Measurements from ENCODE around the gene LTBP1.

LTBP1 gene

DNA sequence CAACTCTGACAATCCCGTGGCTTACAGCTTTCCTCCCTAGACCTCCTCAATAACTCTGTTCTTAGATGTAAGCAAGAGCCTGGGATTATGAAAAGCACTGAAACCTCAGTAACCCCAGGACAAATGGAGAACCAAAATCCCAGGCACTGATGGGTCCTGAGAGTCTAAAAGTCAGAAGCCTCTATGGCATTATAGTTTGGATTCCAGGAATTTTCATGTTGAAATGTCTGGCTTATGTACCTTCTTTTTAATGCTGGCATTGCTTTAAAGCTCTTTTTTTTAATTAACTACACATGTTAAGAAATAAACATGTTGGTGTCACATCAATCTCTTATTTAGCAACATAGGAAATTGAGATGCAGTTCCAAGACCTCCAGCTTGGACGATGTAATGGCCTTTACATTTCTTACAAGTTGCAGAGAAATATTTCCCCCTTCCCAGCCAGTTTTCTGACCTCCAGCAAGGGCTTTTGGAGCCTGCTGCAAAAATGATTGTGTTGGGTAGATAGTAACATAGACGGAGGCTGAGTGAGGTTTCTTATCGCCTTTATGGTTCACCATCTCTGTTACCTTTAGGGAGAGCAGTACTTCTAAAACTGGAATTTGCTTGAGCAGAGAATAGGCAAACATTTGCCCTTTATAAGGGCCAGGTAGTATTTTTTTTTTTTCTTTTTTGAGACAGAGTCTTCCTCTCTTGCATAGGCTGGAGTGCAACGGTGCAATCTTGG is 444.9 kb downstream of the LTBP1 start:
- DNase-seq: no peak

DNA sequence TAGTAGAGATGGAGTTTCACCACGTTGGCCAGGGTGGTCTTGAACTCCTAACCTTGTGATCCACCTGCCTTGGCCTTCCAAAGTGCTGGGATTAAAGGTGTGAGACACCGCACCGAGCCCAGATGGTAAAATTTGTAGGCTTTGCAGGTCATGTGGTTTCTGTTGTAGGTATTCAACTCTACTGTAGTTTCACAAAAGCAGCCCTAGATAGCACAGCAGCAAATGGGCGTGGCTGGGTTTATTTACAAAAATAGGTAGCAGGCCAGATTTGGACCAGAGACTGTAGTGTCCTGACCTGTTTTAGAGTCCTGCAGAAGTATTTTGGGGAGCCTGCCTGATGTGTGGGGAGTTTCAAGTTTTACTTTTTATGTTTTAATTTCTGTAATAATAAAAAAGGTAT is 445.6 kb downstream of the LTBP1 start:
- no peak for DNase-seq

DNA sequence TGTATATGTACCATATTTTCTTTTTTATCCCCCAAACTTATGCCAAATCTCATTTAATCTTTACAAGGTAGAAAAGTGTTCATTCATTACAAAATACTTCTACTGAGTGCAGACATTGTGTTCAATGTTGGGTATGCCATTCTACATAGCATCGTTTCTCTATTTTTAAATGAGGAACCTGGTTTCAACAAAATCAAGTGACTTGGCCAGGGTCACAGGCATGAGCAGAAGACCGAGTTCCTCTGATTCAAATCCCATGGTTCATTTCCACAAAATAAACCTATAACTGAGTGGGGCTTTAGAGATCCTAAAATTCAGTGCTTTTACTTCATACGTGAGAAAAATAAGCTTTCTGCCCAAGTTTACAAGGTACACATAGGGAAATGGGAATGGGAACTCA is 448.3 kb downstream of the LTBP1 start:
- DNase-seq: no peak

DNA sequence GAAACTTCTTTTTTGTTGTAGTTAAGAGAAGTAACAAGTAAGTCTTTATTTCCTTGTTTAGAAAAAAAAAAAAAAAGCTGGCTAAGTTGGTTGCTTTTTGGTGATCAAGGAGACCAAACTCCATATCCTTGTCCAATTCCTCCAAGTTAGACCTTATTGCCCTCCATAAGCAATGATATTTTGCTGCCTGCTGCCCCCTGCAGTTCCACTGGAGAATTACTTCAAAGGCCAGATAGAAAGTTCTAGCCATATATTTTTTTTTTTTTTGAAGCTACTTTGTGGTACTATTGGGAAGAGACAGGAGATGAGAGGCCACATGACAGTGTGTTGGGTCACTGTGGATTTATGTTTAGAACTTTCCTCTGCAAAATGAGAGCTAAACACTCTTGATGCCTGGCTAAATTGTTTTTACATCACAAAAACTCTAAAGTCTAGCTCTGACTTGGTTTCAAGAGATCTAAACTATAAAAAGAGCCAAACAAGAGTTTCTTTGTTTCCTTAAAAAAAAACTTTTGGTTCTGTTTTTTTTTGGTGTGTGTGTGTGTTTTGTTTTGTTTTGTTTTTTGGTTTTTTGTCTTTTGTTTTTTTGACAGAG is 449.0 kb downstream of the LTBP1 start:
- no peak for DNase-seq

DNA sequence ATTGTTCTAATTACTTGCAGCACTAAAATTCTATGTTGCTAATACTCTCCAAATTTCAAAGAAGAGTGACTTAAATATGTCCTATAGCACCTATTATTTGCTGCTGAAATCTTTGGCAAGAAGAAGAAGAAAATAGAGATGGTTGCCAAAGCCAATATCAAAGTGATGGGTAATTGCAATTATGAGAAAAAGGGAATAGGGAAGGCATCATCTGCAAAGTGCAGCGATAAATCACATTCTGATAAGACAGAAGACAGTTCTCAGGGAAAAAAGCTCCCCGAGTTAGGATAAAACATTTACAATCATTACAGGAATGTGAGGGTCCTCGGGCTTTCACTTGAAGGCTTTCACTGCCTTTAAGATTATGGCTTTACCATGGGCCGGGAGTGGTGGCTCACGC is 457.6 kb downstream of the LTBP1 start:
- DNase-seq: no peak

DNA sequence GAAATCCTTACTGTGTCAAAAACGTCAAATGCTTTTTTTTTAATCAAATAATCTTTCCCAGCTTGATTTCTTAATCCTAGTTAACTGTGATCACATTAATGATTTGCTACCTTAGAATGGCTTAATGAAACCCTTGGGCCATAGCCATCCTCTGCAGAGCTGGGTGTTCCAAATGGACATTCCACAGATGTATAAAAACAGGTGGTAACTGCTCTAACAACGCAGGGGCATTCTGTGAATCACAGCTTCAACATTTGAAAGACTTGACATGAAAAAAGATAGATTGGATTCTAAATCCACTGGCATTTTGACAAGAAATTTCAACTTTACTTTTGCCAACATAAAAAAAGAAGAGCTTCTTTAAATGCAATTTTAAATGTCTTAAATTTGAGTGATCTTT is 459.9 kb downstream of the LTBP1 start:
- no peak for DNase-seq

DNA sequence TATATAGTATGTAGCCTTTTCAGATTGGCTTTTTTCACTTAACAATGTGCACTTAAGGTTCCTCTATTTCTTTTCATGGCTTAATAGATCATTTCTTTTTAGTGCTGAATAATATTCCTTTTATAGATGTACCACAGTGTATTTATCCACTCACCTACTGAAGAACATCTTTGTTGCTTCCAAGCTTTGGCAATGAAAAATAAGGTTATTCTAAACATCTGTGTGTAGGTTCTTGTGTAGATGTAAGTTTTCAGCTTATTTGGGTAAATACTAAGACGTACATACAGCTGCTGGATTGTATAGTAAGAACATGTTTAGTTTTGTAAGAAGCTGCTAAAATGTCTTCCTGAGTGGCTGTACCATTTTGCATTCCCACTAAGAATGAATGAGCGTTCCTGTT is 461.4 kb downstream of the LTBP1 start:
- DNase-seq: no peak

DNA sequence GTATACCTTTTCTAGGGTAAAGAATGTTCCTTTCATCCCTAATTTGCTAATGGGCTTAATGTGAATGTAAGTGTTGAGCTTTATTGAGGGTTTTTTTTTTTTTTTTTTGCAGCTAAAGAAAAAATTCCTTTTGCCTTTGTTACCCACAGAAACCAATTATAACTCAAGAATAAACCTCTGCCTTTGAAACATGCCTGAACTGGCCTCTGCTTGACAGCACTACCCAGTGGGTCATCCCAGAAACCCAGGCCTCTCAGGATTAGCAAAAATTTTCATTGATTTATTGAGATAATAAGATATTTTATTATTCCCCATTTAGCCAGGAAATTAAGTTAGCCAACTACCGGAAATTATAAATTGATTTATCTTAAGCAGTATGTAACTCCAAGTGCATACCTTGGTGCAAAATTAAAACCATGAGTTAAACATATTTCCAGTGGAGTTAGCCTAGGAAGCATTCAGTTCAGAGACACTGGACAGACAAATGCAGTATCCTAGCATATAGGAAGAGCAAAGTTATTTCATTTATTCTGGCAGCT is 462.7 kb downstream of the LTBP1 start:
- DNase-seq: no peak

DNA sequence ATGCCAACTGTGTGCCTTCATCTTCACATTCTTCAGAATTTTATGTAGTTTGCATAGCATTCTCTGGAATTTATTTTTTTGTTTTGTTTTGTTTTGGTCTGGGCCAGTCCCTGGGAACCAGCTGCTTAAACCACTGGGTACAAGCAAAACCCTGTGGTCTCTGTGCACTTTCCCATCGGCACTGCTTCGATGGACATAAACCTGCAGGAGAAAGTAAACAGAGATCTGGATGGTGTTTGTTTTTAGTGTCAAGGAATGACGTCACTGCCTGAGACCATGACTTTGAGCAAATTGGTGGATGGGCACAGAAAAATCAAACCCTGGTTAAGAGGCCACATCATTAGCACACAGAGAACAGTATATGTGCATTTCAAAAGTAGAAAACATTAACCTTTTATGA is 465.0 kb downstream of the LTBP1 start:
- no peak for DNase-seq

DNA sequence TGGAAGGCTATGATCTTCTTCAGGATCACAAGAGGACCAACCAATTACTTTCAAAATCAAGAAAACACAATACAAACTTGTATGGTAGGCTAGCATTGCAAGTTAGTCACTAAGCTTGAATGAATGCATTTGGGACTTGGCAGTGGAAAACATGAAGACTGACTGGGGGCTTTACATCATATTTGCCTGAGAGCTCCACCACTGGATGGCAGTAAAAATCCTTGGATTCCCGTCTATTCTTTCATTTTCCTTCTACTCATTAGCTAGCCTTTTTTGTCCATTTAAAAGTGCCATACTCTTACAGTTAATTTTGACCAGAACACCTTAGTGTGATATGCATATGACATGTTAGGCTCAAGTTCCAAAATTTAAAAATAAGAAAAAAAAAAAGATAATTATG is 466.2 kb downstream of the LTBP1 start:
- no peak for DNase-seq

DNA sequence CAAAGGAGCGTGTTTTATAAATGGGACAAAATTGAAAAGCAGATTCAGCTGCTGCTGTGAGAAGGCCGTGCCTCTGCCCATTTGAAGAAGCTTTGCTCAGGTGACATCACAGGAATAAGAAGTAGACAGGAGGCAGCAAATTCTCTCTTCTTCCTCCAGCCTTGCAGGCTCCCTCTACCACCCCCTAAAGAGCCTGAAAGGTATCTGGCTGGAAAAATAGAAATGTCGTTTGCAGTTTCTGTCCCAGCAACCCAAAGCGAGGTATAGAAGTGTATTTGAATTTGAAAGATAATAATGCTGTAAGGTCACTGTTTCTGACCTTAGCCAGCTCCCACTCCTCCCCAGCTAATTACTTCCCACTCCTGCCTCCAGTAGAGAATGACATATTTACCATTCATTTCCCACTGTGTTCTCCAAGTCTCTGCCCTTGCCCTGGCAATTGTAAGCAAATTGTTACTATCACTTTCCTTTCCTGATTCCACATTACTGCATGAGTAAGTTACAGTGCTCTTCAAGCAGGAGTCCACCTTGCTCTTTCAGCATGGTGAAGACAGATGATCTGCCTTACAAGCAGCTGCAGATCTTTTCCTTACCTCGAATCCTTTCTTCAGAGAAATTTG is 472.9 kb downstream of the LTBP1 start:
- DNase-seq: no peak

DNA sequence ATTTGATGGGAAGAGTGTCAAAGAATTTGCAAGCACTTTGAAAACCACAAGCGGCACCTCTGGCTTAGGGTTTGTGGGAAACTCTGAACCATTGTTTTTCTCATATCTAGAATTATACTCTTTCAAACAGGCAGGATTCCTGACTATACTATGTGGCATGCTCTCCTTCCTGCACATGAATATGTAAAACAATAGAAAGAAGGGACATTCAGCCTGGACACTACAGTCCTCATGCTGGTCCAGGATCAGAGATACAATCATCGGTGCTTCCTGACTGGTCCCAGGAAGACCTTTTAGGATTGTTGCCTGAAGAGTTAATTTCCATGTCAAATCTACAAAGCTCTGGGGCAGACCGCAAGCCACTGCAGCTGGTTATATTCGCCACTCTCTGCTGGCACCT is 474.0 kb downstream of the LTBP1 start:
- DNase-seq: no peak

DNA sequence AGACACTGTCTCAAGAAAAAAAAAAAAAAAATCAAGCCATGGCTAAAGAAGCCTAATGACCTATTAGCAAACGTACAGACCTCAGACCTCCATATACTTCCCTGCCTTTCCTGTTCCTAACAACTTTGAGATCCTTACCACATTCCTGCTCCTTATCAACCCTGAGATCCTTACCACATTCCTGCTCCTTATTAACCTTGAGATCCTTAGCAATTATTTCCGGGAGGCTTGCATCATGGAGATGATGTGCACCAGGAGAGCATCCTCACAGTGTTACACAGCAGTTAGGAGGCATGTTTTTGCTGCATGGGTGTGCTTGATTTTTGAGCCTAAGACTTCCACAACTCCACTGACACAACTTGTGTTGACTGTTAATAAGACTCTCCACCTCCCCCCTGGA is 475.1 kb downstream of the LTBP1 start:
- no peak for DNase-seq

DNA sequence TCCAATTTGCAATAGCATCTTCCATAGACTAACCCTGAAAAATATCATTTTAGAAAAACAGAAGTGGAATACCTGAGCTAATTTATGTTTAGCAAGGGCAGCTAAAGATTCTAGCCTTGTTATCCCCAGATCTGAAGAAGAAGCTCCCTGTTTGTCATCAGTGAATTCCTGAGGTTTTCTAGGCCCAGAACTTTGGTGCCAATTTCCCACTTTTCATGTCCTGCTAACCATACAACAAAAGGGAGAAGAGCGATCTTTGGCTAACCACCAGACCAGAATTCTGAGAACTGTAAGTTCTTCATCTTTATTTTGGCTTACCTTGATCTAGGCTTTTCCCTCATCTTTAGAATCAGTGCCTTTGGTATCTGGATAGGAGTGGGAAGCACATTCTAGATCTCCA is 478.4 kb downstream of the LTBP1 start:
- no peak for DNase-seq

DNA sequence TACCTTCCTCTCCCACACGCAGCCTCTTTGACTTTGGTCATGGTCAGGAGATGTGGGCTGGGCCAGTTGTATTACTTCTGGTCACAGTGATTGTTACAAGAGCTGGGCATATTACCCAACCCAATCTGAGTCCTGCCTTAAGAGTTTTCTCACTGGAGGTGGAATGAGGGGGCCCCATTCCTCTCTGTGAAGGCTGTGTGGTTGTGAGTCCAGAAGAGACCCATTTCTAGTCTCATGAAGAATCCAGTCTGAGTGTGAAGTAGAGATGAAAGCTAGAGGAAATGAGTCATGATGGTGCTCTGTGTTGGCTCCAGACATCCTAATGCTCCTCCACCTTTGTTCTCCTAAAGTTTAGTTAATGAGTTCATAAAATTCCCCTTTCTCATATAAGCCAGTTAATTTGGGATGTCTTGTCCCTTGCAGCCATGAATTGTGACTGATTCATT is 478.9 kb downstream of the LTBP1 start:
- DNase-seq: no peak

DNA sequence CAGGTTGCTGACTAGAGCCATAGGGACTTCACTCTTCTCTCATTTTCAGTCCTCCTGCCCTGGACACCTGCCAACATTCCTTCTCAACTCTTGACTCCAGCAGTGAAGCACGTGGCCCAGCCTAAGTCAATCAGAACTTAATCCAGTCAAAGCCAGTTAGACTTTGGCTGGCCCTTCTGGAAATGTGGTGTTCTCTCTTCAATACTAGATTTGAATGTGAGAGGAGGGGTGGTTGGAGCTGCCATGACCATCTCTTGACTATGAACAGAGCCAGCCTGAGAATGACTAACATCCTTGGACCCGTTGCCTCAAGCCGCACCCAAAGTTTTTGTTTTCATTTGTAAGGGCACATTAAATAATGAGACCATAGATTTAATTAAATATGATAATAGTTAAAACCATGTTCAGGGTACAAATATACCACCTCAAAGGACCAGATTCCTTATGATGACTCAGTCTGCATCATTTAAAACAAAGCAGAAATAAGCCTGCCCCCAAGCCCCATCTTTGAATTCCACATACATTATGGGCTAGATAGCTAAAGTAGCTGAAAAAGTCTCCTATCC is 480.0 kb downstream of the LTBP1 start:
- DNase-seq: no peak

DNA sequence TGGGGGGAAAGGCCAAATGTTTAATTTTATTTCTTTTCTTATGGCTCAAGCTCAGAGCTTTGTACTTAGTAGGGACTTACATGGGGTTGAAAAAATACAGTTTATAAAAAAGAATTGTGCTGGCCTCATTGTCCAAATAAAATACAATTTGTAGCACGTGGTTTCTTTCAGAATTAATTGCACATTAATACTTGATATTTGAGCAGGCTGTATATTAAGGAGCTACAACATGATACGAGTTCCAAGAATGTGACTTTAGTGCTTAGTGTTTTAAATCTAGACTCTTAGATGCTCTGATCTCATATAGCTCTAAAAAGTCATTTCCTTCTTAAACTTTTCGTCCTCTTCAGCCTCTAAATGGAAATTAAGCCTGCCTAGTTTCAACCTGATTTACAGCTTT is 483.3 kb downstream of the LTBP1 start:
- no peak for DNase-seq

DNA sequence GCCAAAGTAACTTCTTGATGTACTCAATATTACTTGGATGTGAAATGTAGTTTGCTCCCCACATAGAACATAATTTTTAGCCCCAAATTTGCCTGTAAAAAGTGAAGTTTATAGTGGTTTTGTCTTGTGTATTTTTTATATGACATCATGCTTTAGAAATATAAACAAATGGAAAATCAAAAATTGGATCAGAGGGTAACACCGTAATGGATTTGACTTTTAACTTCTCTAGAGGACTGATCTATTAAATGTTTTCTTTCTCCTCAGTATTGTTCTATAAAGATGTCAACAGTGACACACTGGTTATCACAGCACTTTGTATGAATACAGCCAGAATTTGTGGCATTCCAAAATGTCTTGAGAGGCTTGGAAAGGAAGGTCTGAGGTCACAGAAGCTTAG is 484.1 kb downstream of the LTBP1 start:
- no peak for DNase-seq

DNA sequence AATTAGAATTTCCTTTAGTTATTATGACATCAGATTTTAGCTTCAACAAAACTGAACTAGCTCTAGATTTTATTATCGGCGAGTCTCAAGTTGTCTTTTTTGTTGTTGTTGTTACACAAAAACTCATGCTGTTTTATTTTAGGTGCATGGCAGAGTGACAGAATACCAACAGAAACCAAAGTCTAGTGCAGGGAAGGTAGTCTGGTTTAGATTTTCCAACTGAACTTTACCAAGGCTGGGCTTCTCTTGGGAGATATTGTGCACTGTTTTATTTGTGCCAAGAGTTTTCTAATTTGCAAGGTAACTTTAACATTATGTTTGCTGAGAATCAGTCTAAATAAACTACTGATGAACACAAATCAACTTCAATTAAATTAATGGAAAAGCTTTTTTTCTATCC is 486.1 kb downstream of the LTBP1 start:
- no peak for DNase-seq

DNA sequence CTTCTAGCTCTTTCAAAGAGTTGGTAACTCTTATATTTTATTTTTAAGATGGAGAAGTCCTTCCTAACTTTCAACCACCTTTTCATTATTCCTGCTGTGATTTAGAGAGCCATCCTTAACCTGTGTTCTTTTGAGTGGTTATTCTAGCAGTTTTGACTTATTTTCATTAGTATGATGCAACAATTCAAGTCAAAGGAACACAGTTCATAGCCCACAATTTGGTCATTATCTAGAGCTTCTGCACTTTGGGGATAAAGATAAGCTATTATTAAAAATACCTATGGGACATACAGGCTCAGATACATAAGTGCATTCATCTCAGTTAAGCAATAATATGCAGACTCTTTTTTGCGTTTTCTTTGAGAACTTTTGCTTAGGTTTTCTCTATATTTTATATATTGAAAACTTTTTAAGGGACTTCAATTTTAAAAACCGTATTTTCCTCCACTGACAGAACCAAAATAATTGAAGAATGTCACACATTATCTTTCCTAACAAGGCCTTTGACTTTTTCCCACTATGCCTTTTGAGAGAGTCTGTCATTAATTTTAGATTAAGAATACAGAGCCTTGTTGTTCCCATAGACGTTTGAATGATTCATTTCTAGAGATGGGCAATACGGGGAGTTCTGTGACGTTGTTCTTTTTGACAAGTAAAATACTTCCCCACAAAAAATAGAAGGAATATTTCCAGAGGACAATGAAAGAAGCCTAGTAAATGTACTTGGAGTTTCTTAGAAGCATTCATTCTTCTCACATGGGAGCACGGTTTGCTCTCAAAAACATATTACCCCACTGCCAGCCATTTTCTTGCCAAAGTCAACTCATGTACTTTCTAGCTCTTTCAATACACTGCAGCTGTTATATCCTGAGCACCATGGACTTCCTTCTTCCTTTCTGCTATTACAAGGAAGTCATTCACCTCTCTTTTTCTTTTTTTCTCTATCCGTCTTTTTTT is 486.8 kb downstream of the LTBP1 start:
- no peak for DNase-seq

DNA sequence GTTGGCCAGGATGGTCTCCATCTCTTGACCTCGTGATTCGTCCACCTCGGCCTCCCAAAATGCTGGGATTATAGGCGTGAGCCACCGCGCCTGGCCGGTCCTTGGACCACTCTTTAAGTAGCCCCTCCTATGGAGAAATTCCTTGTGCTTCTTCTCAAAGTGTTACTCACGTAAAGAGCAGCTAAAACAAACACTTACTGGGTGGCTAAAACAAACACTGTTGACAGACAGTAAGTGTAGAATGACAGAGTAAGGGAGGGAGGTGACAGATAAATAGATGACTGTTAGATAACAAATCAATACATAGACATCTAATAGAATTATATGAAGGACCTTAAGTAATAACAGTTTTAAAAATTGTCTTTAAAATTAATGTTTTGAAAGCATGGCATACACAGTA is 488.8 kb downstream of the LTBP1 start:
- no peak for DNase-seq

DNA sequence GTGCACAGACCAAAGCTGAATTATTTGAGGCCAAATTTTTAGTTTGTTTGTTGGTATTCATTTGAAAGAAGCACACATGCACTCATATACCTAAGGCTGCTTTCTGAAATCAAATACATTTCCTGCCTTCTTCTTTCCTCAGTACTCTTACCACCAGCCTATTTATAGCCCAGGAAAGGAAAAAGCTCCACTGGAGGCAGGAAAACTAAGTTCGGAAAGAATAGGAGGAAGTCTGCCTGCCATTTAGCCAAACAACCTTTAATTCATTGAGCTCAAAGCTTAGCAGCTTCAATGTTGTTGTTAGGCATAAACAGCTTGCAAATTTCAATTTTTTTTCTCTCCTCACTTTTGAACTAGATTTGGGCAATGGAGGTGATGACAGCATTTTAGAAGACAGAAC is 489.3 kb downstream of the LTBP1 start:
- no peak for DNase-seq

DNA sequence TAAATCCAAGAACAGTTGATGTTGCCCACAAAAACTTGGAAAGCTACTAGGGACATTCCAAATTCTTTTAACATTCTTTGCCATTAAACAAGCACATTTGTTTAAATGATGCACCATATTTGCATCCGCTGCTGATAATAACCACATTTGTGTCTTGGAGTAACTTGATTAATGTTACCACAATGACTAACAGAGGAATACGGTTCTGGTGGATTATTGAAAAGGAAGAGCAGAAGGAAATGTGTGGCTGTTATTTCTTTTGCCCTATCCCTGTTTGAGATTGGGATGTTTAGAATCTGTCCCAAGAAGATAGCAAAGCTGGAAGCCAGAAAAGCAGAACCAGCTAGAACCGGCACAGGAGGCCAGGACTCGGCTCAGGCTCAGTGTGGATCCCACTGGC is 490.5 kb downstream of the LTBP1 start:
- no peak for DNase-seq

Measured in effector CD4-positive, alpha-beta T cell (primary cell).